H4 (cell line): ENCODE data around the gene PHKG2. TPM values are rescaled to one million over a fixed set of nuclear protein-coding genes. Genes with fewer than 3 reads are reported as not detected.

ENCODE experiments used
- DNase-seq: peaks from one replicate; pipeline ENCODE4 v3.0.0-alpha.2; 2015; ENCODE audit warnings: low spot score
- total RNA-seq: library from RNA; depleted of rRNA; stranded (reverse); fragments of >200 nt; shearing (Covaris generic); gene quantifications from 2 replicates; pipeline ENCODE4 v1.2.3, GENCODE V29; 2014

PHKG2 gene
- total RNA-seq, 1 experiment from 2014 or later, result 30.8 TPM

DNA sequence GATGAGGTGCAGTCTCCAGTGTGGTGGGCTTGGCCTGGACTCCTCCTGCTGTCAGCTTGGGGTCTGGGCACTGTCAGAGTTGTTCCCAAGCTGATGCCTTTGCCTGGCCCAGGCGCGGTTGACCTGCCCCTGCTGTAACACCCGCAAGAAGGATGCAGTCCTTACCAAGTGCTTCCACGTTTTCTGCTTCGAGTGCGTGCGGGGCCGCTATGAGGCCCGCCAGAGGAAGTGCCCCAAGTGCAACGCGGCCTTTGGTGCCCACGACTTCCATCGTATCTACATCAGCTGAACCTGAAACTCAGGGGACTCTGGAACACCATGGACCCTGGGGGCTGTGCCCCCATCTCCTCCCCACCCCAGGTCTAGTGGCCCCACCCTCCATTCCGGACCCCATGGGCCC lies 25.6 kb downstream of the PHKG2 start:
- DNase-seq, result no peak

DNA sequence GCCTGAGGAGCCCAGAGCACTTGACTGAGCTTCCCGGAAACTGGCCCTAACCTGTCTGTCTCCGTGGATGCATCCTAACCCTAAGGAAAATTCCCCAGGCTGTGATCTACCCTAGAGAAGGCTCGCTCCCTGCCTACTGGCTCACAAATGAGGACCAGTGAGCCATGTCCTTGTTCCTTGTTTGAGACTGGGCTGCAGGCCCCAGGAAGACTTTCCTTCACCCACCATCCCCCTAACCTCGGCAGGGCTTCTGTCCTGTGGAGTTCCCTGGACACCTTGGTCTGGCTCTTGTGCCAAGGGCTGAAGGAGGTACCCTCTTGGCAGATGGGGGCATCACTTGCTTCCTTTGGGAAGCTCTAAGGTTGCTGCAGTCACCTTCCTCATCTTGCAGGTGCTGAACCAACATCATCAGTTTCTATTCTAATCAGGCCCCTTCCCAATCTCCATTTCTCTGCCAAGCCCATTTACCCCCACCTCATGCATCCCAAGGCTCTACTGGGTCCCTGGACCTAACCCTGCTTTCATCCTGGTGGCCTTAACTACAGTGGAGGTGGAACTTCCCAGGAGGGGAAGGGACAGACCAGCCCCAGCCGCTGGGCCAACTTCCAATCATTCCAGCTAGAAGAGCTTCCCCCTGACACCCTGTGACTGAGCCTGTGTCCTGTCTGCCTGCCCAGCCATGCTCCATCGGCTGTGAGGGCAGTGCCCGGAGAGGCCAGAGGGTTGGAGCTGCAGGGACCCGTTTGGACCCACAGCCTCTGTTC lies 26.3 kb downstream of the PHKG2 start:
- DNase-seq, result no peak

DNA sequence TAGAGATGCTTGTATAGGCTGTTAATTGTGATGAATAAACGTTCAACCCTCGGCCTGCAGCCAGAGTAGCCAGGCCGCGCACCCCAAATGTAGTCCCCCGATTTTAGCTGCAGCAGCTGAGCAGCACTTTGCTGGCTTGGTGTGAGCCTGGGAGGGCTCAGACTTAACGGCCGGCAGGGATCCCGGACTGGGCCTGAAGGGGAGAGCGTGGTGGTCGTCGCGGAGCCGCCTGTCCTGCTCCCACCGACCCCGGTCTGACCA lies 26.8 kb downstream of the PHKG2 start:
- DNase-seq, result no peak

DNA sequence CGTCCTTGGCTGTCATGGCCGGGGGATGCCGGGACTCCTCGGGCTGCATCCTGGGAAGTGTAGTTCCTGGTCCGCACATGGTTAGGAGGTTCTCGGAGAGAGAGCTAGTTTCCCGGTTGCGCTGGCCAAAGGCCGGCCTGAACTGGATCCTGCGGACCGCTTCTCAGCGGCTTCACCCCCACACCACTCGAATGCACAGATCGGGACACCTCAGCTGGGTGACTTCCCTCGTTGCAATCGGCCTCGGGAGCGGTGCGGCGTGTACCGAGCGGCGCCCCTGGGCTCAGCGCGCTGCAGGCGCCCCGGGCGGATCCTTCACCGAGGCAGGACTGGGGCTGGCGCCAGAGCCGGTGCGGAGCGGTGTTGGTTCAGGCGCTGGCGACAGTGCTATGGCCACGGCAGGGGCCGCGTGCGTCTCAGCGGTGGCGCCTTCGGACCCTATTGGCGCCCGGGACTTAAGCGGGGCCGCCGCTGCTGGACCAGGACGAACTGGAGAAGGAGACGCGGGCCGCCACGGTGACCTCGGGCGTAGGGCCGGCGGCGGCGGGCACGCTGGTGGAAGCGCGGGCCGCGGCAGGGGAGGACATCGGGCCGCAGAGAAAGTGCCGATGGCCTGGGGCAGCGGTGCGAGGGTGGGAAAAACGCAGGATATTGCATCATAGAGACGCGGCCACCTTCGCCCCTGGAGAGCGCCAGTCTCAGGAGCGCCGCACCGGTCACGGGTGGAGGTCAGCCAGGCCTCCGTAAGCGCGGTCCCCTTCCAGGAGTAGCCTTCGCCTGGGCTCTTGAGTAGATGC lies 27.4 kb downstream of the PHKG2 start:
- DNase-seq, result peak; percentile 83

DNA sequence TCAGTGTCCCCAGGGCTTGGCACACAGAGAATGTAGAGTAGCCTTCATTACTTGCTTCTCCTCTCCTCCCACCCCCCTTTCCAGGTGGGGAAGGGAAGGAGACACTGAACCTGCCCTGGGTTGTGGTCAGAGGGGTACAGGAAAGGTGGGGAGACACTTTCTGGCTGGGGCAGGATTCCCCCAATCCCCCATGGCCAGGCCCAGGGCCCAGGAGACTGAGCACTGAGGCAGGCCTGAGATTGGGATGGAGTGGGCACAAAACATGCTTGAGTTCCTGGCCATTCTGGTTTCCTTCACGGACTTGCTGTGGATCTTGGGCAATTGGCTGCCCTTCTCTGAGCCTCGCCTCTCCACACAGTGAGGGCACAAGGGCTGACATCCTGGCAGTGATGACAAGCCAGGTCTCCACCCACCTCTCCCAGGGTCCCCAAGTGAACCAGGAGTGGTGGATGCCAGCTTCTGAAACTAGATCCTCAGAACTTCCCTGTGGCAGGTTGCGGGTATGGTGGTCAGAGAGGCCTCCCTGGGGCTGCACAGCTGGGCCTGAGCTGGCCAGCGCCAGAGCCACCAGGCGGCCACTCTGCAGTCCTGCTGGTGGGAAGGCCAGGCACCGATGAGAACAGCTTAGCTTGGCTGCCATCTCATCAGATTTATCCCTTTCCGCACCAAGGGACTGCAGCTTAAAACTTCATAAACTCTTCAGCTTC lies 29.5 kb downstream of the PHKG2 start:
- DNase-seq, result peak; percentile 39

DNA sequence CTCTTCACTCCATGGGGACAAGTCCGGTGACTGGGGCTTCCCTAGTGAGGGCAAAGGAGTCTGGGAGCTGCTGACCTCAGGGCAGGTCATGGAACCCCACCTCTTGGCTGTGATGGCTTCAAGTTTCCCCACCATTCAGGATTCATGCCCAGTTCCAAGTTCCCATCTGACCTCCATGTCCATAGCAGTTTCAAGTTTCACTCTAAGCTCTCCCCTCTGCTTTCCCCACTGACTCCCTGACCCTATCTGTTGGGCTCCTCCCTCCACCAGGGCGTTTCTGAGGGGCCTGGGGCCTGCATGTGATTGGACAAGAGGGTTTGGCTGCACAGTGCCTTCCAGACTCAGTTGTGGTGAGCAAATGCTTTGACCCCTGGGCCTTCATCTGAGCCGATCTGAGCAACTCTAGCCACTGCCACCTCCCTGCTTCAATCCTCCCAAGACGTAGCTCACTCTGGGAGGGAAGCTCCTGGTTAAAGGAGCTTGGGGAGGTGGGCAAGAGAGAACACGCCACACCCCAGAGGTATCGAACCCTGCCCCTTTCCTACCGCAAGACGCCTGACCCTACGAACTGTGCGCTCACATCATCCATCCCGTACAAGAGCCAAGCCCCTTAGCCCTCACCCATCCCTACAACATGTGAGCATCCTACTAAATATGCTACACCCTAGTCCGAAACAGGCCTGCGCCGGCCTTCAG lies 30.5 kb downstream of the PHKG2 start:
- no peak for DNase-seq

DNA sequence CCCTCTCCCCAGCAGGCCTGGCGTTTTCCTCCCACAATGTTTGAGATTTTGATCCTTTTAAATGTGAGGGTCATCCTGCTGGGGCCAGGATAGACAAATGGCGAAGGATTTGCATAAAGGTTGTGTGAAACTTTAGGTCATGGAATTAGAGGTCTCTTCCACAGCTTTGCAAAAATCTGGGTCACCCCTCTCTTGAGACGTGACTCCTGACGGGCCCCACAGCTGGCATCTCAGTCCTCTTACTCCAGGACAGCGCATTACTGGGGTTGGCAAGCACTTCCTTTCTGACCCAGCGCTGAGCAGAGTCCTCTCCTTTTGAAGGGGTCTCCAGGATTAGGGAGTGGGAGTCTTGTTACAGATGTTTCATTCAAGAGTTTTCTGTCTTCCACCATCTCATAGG lies 31.4 kb downstream of the PHKG2 start:
- no peak for DNase-seq

DNA sequence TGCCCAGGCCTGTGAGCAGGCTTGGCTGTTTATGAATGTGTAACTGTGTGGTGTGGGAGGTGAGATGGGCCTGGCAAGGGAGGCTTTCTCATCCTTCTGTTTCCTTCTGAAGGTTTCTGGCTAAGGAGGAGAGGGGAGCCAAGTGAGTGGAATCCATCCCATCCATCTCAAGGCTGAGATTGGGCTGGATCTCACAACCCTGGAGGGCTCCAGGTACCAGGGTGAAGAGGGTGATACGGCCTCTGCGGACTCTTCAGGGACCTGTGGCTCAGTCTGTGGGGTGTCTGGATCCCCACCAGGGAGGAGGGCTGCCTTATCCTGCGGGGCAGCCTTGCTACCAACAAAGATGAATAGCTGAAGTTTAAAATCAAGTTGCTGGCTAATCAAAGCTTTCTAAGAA lies 31.8 kb downstream of the PHKG2 start:
- DNase-seq, result no peak

DNA sequence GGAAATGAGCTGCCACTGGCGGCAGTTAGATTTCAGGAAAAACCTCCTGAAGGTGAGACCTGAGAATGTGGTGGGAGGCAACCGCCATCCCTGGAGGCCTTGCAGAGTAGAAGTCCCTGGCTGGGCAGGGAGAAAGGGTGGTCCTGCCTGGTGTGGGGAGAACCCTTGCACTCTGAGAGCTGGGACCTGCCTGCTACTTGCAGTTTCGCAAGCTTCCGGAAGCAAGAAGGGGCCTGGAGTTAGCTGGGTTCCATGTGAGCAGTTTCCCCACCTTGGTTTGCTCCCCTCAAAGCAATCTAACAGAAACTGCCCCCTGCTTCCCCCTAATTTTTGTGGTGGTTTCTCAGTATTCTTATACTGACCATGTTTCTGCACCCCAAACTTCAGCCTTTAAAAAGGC lies 32.3 kb downstream of the PHKG2 start:
- DNase-seq, result no peak

DNA sequence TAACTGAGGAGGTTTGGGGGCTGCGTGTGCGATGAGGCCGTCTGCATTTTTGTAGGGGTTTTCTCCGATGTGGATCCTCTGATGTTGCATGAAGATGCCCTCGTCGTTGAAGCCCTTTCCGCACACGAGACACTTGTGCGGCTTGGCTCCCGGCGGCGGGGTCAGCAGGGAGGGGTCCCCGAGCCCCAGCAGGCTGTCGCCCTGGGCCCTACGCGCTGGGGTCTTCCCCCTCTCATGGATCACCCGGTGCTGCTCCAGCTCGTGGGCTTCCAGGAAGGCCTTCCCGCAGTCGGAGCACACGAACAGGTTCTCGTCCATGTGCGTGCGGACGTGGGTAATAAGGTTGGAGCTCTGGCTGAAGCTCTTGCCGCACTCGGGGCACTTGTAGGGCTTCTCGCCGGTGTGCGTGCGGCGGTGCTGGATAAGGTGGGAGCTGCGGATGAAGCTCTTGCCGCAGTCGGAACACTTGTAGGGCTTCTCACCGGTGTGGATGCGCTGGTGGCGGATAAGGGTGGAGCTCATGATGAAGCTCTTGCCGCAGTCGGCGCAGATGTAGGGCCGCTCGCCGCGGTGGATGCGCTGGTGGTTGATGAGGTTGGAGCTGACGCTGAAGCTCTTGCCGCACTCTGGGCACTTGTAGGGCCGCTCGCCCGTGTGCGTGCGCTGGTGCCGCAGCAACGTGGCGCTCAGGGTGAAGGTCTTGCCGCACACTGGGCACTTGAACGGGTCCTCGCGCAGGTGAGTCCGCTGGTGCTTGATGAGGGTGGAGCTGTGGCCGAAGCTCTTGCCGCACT lies 34.5 kb downstream of the PHKG2 start:
- no peak for DNase-seq

DNA sequence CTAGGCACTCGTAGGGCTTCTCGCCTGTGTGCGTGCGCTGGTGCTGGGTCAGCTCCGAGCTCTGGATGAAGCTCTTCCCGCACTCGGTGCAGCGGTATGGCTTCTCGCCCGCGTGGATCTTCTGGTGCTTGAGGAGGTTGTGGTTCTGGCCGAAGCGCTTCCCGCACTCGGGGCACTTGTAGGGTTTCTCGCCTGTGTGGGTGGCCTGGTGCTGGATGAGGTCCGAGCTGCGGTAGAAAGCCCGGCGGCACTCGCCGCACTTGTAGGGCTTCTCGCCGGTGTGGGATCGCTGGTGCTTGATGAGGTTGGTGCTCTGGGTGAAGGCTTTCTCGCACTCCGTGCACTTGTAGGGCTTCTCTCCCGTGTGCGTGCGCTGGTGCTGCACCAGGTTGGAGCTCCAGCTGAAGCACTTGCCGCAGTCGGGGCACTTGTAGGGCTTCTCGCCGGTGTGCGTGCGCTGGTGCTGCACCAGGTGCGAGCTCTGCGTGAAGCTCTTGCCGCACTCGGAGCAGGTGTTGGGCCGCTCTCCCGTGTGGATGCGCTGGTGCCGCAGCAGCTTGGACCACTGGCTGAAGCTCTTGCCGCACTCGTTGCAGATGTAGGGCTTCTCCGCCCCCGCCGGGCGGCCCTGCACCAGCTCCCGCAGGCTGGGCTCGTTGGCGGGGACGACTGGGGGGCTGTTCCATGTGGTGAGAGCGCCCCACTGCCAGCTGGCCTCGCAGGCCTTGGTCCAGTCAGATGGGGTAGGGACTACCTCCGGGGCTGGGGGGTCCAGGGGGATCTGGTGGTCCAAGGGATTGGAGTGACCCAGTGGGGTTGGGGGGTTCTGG lies 35.3 kb downstream of the PHKG2 start:
- DNase-seq, result no peak

DNA sequence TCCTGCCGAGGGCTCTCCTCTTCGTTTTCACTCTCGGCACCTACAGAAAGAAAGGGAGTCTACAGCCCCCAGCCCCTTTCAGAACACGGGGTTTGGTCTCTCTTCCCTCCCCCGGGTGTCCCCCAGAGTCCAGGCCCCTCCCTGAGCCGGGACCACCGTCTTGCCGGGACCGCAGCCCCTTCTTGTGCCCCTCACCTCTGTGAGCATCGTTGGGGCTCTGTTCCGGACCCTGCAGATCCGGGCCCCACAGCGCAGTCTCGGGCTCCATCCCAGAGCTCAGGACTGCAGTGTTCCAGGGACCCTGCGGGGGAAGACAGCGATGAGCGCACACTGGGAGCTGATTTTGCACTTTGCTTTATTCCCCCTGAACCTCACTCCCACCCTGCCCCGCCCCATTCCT lies 36.0 kb downstream of the PHKG2 start:
- no peak for DNase-seq

DNA sequence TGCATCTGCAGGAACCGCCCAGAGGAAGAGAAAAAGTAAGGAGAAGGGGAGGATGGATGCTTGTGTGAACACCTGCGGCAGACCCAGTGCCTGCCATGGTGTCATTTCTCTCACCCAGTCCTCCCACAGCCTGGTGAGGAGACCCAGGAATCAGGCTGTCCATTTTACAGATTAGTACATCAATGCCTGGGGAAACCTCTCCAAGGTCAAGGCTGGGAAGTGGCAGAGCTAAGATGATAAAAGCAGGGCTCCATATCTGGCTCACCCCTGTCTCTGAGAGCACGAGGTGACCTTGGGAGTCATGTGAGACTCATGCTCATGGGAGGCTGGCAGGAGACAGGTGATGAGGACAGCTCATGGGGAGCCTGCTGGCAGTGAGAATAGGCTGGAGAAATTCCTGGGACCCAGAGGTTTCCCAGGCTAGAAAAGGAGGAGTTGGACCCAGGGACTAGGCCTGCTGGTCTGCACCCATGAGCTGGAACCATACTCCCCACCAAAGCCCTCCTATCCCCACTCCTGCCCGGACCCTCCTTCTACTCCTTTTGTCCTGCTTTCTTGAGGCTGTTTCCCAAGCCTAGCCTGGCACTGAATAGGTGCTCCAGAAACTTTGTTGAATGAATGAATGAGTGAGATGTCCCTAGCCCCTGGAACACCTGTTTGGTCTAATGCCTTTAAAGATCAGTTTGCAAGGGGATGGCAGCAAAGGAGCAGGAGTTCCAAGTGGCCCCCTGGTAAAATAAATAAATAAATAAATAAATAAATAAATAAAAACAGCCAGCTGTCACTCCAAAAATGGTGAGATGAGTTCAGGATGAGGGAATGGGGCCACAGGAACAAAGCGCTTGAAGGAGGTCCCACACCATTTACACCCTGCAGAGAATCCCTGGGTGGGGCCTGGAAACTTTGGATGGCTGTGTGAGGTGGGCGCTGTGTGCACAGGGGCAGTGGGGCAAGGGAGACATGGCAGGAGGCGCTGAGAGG lies 37.2 kb downstream of the PHKG2 start:
- DNase-seq, result no peak

DNA sequence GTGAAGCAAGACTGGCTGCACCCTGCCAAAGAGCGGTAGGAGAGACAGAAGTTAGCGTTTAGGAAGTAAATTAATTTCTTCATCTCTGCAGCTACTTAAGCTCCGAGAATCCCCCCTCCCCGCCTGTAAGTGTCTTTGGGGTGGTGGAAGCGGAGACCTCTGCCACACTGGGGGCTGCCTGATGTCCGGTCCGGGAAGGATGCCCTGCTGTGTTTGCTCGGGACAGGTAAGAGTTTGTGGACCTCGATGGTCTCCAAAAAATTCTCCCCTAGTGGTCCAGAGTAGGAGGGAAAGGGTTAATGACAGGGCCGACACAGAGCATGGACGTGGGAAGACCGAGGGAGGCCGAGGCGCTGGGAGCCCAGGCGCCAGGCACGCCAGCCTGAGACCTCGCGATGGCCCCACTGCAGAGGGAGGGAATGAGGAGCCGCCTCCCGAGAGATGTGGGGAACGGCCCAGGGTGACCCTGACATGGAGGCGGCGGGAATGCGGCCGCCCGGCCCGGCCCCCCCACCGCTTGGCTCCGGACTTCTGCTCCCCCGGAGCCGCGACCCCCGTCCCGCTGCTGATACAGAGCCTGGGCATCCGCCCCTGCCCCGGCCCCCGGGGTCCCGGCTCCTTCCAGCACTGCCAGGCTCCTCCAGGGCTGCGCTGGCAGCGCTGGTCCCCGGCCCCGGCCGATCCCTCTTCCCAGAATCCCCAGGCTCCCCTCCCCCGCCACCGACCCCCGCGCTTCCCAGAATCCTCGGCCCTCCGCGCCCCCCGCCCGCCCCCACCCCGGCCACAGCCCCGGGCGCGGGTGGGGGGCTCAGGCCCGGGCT lies 38.1 kb downstream of the PHKG2 start:
- no peak for DNase-seq

DNA sequence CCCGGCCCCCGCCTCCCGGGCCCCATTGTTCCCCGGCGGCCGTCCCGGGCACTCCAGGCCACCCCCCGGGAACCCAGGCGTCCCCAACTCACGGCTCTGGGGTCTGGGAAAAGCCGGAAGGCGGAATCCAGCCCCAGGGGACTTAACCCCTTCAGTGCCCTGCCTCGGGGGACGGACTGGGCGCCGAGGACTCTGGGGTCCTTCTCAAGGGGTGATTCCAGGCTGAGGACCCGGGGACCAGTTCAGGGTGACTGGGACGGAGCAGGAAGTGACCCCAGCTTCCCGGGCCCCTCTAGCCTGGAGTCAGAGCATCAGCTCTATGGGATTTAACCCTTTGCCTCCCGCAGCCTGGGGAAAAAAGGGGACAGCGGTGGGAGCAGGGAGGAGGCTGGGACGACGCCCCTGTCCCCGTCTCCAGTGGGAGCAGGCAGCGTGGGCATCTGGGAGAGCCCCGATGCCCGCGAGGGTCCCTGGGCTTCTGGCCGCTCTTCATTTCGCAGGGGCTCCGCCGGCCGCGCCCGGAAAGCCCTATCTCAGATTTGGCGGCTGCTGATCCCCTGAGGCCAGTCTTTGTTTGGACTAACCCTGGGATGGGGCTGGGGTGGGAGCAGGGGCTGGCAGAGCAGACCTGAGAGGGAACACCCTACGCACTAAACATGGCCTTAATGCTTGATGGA lies 38.8 kb downstream of the PHKG2 start, which contains the start of gene ZNF629:
TSS of gene ZNF629 (minus strand) at position 270 of the 677 bp plus-strand sequence. CDS start 2,723 bp downstream, outside the sequence.
- DNase-seq, result no peak

DNA sequence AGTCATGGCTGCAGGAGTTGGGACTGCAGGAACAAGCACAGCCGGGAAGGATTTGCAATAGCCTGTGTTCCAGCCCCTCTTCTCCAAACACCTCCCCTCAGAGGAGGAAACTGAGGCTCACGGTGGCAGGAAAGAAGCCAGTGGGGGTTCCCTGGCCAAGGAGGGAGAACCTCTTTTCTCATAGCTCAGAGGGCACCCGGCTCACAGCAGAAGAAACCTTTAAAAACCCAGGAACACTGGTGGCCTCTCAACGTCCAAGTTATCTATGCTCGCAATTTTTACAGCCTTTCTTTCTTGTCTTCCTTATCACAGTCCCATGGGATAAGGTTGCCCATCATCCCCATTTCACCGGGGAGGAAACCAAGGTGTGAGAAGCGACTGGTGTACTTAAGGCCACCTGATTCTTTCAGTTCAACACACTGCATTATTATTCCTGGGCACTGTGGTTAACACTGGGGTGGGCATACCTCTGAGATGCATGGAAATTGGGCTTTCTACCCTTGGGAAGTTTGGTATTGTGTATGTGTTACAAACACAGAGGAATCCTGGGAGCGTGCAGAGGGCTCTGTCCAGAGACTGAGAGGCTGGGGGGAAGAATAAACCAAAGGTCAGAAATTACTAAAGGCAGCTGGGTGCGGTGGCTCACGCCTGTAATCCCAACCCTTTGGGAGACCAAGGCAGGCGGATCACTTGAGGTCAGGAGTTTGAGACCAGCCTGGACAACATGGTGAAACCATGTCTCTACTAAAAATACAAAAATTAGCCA lies 39.6 kb downstream of the PHKG2 start:
- no peak for DNase-seq

DNA sequence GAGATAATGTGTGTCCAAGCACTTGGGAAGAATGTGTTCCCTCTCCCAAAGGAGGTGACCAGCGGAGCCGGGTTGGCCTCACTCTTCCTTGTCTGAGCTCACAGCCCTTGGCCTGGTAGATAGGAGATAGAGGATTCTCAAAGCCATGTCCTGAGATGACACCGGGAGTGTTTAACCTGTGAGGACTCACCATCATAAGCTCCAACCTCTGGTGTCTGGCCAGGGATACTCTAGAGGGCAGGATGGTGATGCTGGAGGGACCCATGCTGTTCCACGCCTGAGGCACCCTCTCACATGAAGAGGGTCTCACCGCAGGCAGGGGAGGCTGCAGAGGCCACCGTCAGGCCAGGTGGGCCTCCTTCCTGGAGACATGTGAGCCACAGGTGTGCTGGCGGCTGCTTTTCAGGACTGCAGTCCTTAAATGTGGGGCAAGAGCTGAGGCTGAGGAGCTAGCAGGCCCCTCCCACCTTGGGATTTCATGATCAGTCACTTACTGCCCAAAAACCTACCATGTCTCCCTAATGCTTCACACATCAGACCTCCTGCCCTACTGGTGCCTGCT lies 45.4 kb downstream of the PHKG2 start:
- no peak for DNase-seq
